Keratinocyte (primary cell): ENCODE measurements around the gene AKAP8L.

ENCODE experiments used
- EZH2 ChIP-seq: IDR thresholded peaks from one replicate; pipeline ENCODE4 v1.6.1; 2012; ENCODE audit warnings: inconsistent platforms, mild to moderate bottlenecking, low read length, moderate library complexity
- TF ChIP-seq, protein P1 (sequence below), 3 experiments: IDR thresholded peaks in 1 of 3; conservative IDR thresholded peaks in 1 of 3; optimal IDR thresholded peaks in 1 of 3; 2 replicates in 2 of 3; 3 replicates in 1 of 3; pipeline versions ENCODE3 to v1.5.1; 2011; ENCODE audit warnings: low read length in 3 of 3, mild to moderate bottlenecking in 3 of 3, moderate library complexity in 2 of 3, control low read depth in 1 of 3, inconsistent platforms in 1 of 3; ENCODE audit not compliant: insufficient read depth in 2 of 3; ENCODE audit errors: extremely low read depth in 1 of 3

DNA sequence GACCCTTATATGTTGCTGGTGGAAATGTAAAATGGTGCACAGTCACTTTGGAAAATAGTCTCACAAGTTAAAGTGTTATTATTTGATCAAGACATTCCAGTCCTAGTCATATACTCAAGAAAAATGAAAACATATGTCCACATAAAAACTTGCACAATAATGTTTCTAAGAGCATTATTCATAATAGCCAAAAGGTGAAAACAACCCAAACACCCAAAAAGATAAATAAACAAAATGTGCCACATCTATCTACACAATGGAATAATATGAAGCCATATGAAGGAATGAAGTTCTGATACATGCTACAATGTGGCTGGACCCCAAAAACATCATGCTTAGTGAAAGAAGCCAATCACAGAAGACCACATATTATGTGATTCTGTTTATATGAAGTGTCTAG, 24.8 kb downstream of the AKAP8L start:
- TF ChIP-seq, protein P1, sequence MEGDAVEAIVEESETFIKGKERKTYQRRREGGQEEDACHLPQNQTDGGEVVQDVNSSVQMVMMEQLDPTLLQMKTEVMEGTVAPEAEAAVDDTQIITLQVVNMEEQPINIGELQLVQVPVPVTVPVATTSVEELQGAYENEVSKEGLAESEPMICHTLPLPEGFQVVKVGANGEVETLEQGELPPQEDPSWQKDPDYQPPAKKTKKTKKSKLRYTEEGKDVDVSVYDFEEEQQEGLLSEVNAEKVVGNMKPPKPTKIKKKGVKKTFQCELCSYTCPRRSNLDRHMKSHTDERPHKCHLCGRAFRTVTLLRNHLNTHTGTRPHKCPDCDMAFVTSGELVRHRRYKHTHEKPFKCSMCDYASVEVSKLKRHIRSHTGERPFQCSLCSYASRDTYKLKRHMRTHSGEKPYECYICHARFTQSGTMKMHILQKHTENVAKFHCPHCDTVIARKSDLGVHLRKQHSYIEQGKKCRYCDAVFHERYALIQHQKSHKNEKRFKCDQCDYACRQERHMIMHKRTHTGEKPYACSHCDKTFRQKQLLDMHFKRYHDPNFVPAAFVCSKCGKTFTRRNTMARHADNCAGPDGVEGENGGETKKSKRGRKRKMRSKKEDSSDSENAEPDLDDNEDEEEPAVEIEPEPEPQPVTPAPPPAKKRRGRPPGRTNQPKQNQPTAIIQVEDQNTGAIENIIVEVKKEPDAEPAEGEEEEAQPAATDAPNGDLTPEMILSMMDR (optimal IDR thresholded peaks at IDR 0.05 in 1 of 3, IDR thresholded peaks at IDR 0.05 in 1 of 3, conservative IDR thresholded peaks at IDR 0.05 in 1 of 3; ENCODE audit: extremely low read depth in 1 of 3, insufficient read depth in 2 of 3, low read length in 3 of 3), result no peak
- no peak for TF ChIP-seq EZH2
